B cell (primary cell): Measurements from ENCODE around the gene MAPKAP1. TPM values are rescaled to one million over a fixed set of nuclear protein-coding genes. Genes with fewer than 3 reads are reported as not detected.

Experiments used
- ATAC-seq: fragments of 200-7000 bp; cut with Tn5 transposase; one replicate; pipeline ENCODE4 v1.10.0; 2021; ENCODE audit warnings: low read depth, mild to moderate bottlenecking, moderate number of reproducible peaks, moderate library complexity
- CTCF ChIA-PET: fragments of 350-600 bp; sonication (Branson Sonifier 250); formaldehyde crosslinking; loops from one replicate; lab custom pipeline; 2021; ENCODE audit warnings: antibody characterized with exemption, inconsistent platforms; lab: Charles Lee
- POLR2A ChIA-PET: fragments of 350-600 bp; sonication (Branson Sonifier 250); formaldehyde crosslinking; loops from one replicate; lab custom pipeline; 2021; ENCODE audit warnings: antibody characterized with exemption; lab: Charles Lee
- DNase-seq: peaks from one replicate; pipeline ENCODE4 v3.0.0; 2013
- H2AFZ ChIP-seq: 2 replicates; pipeline ENCODE4 v1.6.1; 2012; ENCODE audit warnings: mild to moderate bottlenecking, low read depth, low read length; ENCODE audit not compliant: insufficient read depth, poor library complexity, severe bottlenecking
- H3K27ac ChIP-seq, 2 donors: 1 replicate in 1 of 2; 2 replicates in 1 of 2; pipeline ENCODE4 v1.5.1; 2012 to 2013; ENCODE audit warnings: low read length in 2 of 2, mild to moderate bottlenecking in 2 of 2, moderate library complexity in 1 of 2
- H3K27me3 ChIP-seq, 4 experiments: fragments of 200-600 bp in 1 of 4; sonication (generic) in 1 of 4; replicated peaks in 1 of 4; 1 replicate in 2 of 4; 2 replicates in 2 of 4; pipeline versions ENCODE4 v1.6.1 to v1.7.0; 2013 to 2016; ENCODE audit warnings: low read length in 3 of 4, mild to moderate bottlenecking in 2 of 4, mixed read lengths in 1 of 4, moderate library complexity in 1 of 4; ENCODE audit not compliant: insufficient read depth in 4 of 4, control insufficient read depth in 3 of 4; ENCODE audit errors: control extremely low read depth in 1 of 4
- H3K36me3 ChIP-seq, 2 experiments: replicated peaks in 1 of 2; 1 replicate in 1 of 2; 2 replicates in 1 of 2; pipeline versions ENCODE4 v1.6.1 to v1.7.1; 2013; ENCODE audit warnings: low read length in 1 of 2; ENCODE audit not compliant: insufficient read depth in 2 of 2, control insufficient read depth in 1 of 2; ENCODE audit errors: control extremely low read depth in 1 of 2, extremely low read depth in 1 of 2
- H3K4me1 ChIP-seq, 2 donors: fragments of 200-600 bp in 1 of 2; sonication (generic) in 1 of 2; 1 replicate in 1 of 2; 2 replicates in 1 of 2; pipeline versions ENCODE4 v1.5.1 to v1.6.1; 2013 to 2017; ENCODE audit warnings: low read length in 2 of 2; ENCODE audit not compliant: control insufficient read depth in 2 of 2, insufficient read depth in 2 of 2
- H3K4me2 ChIP-seq: replicated peaks from 2 replicates; pipeline ENCODE3; 2012; ENCODE audit warnings: mild to moderate bottlenecking, low read depth, low read length; ENCODE audit not compliant: poor library complexity, severe bottlenecking
- H3K4me3 ChIP-seq, 5 experiments: fragments of 200-600 bp in 1 of 5; sonication (generic) in 1 of 5; 1 replicate in 3 of 5; 2 replicates in 2 of 5; pipeline versions ENCODE4 v1.5.1 to v1.7.0; 2011 to 2016; ENCODE audit warnings: low read length in 4 of 5, mild to moderate bottlenecking in 4 of 5, low read depth in 2 of 5, control low read depth in 1 of 5, moderate library complexity in 1 of 5; ENCODE audit not compliant: insufficient read depth in 1 of 5; ENCODE audit errors: control extremely low read depth in 1 of 5, extremely low read depth in 1 of 5
- H3K79me2 ChIP-seq: fragments of 200-600 bp; sonication (generic); one replicate; pipeline ENCODE4 v1.6.0; 2016; ENCODE audit warnings: low read length; ENCODE audit not compliant: control insufficient read depth, insufficient read depth
- H3K9ac ChIP-seq: fragments of 200-600 bp; sonication (generic); 2 replicates; pipeline ENCODE4 v1.6.1; 2017; ENCODE audit warnings: mild to moderate bottlenecking, low read length, moderate library complexity
- H3K9me3 ChIP-seq, 3 donors: one replicate each; pipeline versions ENCODE4 v1.6.1 to v1.7.1; 2013; ENCODE audit warnings: low read length in 2 of 3; ENCODE audit not compliant: control insufficient read depth in 2 of 3, insufficient read depth in 1 of 3; ENCODE audit errors: control extremely low read depth in 1 of 3
- H4K20me1 ChIP-seq: 2 replicates; pipeline ENCODE4 v1.6.0; 2012; ENCODE audit warnings: mild to moderate bottlenecking, low read length; ENCODE audit not compliant: insufficient read depth, control insufficient read depth, poor library complexity, severe bottlenecking
- H3K27ac Mint-ChIP-seq: one replicate; pipeline ENCODE4 v1.8.0; 2021; ENCODE audit warnings: mixed read lengths
- H3K27me3 Mint-ChIP-seq: one replicate; pipeline ENCODE4 v1.8.0; 2021; ENCODE audit warnings: mixed read lengths
- H3K4me1 Mint-ChIP-seq: one replicate; pipeline ENCODE4 v1.8.0; 2021; ENCODE audit warnings: mixed read lengths
- H3K4me3 Mint-ChIP-seq: one replicate; pipeline ENCODE4 v1.8.0; 2021; ENCODE audit warnings: mixed read lengths
- H3K9me3 Mint-ChIP-seq: one replicate; pipeline ENCODE4 v1.8.0; 2022; ENCODE audit warnings: mixed read lengths; ENCODE audit not compliant: insufficient read depth
- CTCF ChIP-seq: fragments of 200-600 bp; IDR thresholded peaks from one replicate; pipeline ENCODE4 v1.8.0; 2022; ENCODE audit warnings: antibody characterized with exemption, mild to moderate bottlenecking
- EZH2 ChIP-seq: IDR thresholded peaks from 2 replicates; pipeline ENCODE4 v1.6.1; 2012; ENCODE audit warnings: borderline replicate concordance, low read depth, mild to moderate bottlenecking, moderate library complexity, low read length; ENCODE audit not compliant: insufficient read depth, poor library complexity, severe bottlenecking
- WGBS: methylation state at CpG from one replicate; pipeline ENCODE4 v1.1.5; 2013; ENCODE audit warnings: missing lambda C conversion rate; ENCODE audit not compliant: insufficient coverage; 5-methylcytosine and 5-hydroxymethylcytosine counted together
- intact Hi-C: fragments of 100-400 bp; cut with micrococcal nuclease; formaldehyde crosslinking; loops from one replicate; pipeline ENCODE4 v1.10.0; 2022
- polyA plus RNA-seq: library from polyadenylated mRNA; depleted of rRNA; stranded (reverse); fragments of >200 nt; gene quantifications from 2 replicates; pipeline ENCODE4 v1.2.3, GENCODE V29; 2012
- total RNA-seq, 2 donors: library from RNA; stranded (reverse); fragments of 120-200 nt in 1 of 2; gene quantifications; 1 replicate in 1 of 2; 2 replicates in 1 of 2; pipeline versions ENCODE4 v1.2.3 to v1.2.4, GENCODE V29; 2013 to 2022

MAPKAP1 gene
- total and polyA plus RNA-seq, 2 donors (not counting 1 experiment from before 2014, with no cell fraction given), result 51.6 to 62.4 TPM

DNA sequence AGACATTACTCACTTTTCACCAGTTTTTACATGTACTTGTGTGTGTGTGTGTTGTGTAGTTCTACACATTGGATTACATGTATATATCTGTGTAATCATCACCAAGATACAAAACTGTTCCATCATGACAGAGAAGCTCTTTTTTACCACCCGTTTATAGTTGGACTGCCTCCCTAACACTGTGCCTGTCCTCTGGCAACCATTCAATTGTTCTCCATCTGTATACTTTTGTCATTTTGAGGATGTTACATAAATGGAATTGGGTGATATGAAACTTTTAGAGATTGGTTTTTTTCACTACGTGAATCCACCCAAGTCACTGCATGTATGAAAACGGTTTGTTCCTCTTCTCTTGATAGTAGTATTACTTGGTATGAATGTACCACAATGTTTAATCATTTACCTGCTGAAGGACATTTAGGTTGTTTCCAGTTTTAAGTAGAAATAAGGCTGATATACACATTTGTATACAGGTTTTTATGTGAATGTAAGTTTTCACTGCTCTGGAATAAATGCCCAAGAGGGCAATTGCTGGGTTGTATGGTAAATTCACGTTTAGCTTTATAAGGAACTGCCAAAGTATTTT lies 126.2 kb downstream of the MAPKAP1 start:
- H3K36me3 ChIP-seq, result peaks cover 0 to 30% of the 10 kb centered on the region in 2 experiments
- DNase-seq (no peak), ATAC-seq (no peak)
- TF ChIP-seq CTCF (no peak), EZH2 (no peak)
- H3K4me3 ChIP-seq, result no peak overlapping the region
- intact Hi-C loops, result no loop called here
- H3K27ac ChIP-seq, result no peak overlapping the region
- Mint-ChIP-seq H3K27ac (no peak overlapping the region), H3K27me3 (no peaks in the 10 kb centered on the region), H3K9me3 (peaks cover 5% of the 10 kb centered on the region), H3K4me3 (no peak overlapping the region), H3K4me1 (no peaks in the 10 kb centered on the region)
- CTCF ChIA-PET, result interaction anchor here (1.7 kb wide), 1 partner anchor 911 kb away, joined by 4 read pairs; no protein-coding TSS in a partner anchor
- WGBS, result no CpG with 5 or more reads among the region's 4 CpGs
- peaks cover 5% of the 10 kb centered on the region for H4K20me1 ChIP-seq
- H3K9ac ChIP-seq, result no peak overlapping the region
- no peak overlapping the region for H2AFZ ChIP-seq
- H3K27me3 ChIP-seq, result no peaks in the 10 kb centered on the region
- peaks cover 3% of the 10 kb centered on the region for H3K79me2 ChIP-seq
- H3K9me3 ChIP-seq, result peaks cover 0 to 3% (median 0%) of the 10 kb centered on the region in 3 donors
- POLR2A ChIA-PET, result no interaction called here
- no peaks in the 10 kb centered on the region for H3K4me1 ChIP-seq
- H3K4me2 ChIP-seq, result no peak overlapping the region

DNA sequence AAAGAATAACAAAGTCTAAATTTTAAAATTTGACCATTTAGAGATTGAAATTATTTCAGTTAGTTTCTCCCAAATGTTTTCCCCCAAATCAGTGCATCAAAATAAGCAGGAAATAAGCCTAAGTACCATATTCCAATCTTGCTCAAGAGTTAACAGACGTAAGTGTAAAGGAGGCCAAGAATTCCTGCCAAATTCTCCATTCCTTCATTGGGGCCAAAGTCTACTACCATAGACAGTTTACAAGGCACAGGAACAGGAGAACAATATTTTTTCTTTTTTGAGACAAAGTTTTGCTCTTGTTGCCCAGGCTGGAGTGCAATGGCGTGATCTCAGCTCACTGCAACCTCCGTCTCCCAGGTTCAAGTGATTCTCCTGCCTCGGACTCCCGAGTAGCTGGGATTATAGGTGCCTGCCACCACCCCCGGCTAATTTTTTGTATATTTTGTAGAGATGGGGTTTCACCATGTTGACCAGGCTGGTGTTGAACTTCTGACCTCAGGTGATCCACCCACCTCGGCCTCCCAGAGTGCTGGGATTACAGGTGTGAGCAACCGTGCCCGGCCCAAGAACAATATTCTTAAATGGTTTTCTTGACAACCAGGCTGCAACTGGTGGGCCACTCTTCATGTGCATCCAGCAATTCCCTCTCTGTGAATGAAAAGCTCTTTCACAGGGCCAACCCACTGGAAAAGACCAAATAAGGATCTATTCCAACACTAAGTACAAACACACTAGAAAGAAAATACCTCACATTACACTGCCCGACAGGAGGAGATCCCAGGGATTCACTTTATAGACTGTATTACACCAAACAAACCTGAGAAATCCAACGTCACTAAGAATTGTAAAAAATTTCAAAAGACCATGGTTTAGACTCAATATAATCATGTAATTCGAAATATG lies 127.7 kb downstream of the MAPKAP1 start:
- no peaks in the 10 kb centered on the region for H3K4me1 Mint-ChIP-seq
- ATAC-seq (no peak), DNase-seq (no peak)
- Histone ChIP-seq H4K20me1 (no peaks in the 10 kb centered on the region), H3K4me3 (no peak overlapping the region), H3K9me3 (peaks cover 0 to 3% (median 0%) of the 10 kb centered on the region in 3 donors), H3K36me3 (peaks cover 0 to 22% of the 10 kb centered on the region in 2 experiments), H3K27ac (no peak overlapping the region), H3K4me2 (no peak overlapping the region), H3K79me2 (peaks cover 3% of the 10 kb centered on the region), H2AFZ (no peak overlapping the region), H3K9ac (no peak overlapping the region), H3K27me3 (no peaks in the 10 kb centered on the region), H3K4me1 (no peaks in the 10 kb centered on the region)
- WGBS, result 99% methylated on average over 9 of the region's 12 CpGs
- intact Hi-C loops, result no loop called here
- CTCF ChIA-PET, result no interaction called here
- no peak overlapping the region for H3K4me3 Mint-ChIP-seq
- H3K27ac Mint-ChIP-seq, result no peak overlapping the region
- POLR2A ChIA-PET, result no interaction called here
- H3K27me3 Mint-ChIP-seq, result no peaks in the 10 kb centered on the region
- no peak for TF ChIP-seq EZH2
- TF ChIP-seq CTCF, result no peak
- H3K9me3 Mint-ChIP-seq, result peaks cover 6% of the 10 kb centered on the region
